GM12891 (cell line): ENCODE results near the gene PHKA1.

Experiments used
- POLR2A ChIP-seq: IDR thresholded peaks from 2 replicates; pipeline ENCODE4 v1.6.1; 2011; ENCODE audit warnings: low read depth, low read length, control low read depth
- POLR2AphosphoS5 ChIP-seq: IDR thresholded peaks from 2 replicates; pipeline ENCODE4 v1.6.1; 2011; ENCODE audit warnings: low read depth, low read length, control low read depth

GRCh38 chrX:72572248-72573157, 141.6 kb downstream of the PHKA1 start, which contains the start of gene HDAC8:
- TF ChIP-seq POLR2AphosphoS5 (no peak), POLR2A (no peak)
